Thyroid gland (tissue), 4 donors: ENCODE data around the gene MTARC2. TPM values are rescaled to one million over a fixed set of nuclear protein-coding genes. Genes with fewer than 3 reads are reported as not detected.
A peak's percentile ranks its signal among the peaks of the same experiment; 100 is the strongest.

Experiments used
- DNase-seq, 2 donors: peaks; one replicate each; pipeline ENCODE4 v3.0.0-alpha.2; 2019
- H3K27ac ChIP-seq, 3 donors: fragments of 200-600 bp; sonication (generic); 1 replicate in 2 of 3; 2 replicates in 1 of 3; pipeline ENCODE4 v1.5.1; 2016 to 2019; ENCODE audit warnings: mild to moderate bottlenecking in 1 of 3, moderate library complexity in 1 of 3
- H3K27me3 ChIP-seq: fragments of 200-600 bp; sonication (generic); one replicate; pipeline ENCODE4 v1.5.1; 2019
- H3K36me3 ChIP-seq, 2 donors: fragments of 200-600 bp; sonication (generic); one replicate each; pipeline ENCODE4 v1.5.1; 2016 to 2019
- H3K4me1 ChIP-seq, 2 donors: fragments of 200-600 bp; sonication (generic); one replicate each; pipeline ENCODE4 v1.5.1; 2017 to 2019
- H3K4me3 ChIP-seq, 3 donors: fragments of 200-600 bp; sonication (generic); replicated peaks in 1 of 3; 1 replicate in 2 of 3; 2 replicates in 1 of 3; pipeline ENCODE4 v1.5.1; 2016; ENCODE audit warnings: mild to moderate bottlenecking in 1 of 3
- H3K9me3 ChIP-seq: fragments of 200-600 bp; sonication (generic); one replicate; pipeline ENCODE4 v1.5.1; 2017
- POLR2A ChIP-seq, 2 donors: fragments of 450-650 bp; IDR thresholded peaks; one replicate each; pipeline ENCODE4 v1.6.1; 2017; ENCODE audit warnings: antibody characterized with exemption in 2 of 2, mild to moderate bottlenecking in 2 of 2, moderate library complexity in 1 of 2
- WGBS, 2 donors: methylation state at CpG; one replicate each; pipeline ENCODE4 v1.1.5; 2017; 5-methylcytosine and 5-hydroxymethylcytosine counted together
- intact Hi-C: fragments of 100-400 bp; cut with DNase I; formaldehyde crosslinking; loops from one replicate; pipeline ENCODE4 v1.15.1; 2023
- total RNA-seq, 4 donors: library from RNA; depleted of rRNA; stranded (reverse); fragments of >200 nt; gene quantifications; one replicate each; pipeline ENCODE4 v1.2.3, GENCODE V29; 2016
- TF ChIP-seq, protein P1 (sequence below), 6 experiments: fragments of 200-600 bp in 3 of 6; fragments of 450-650 bp in 3 of 6; sonication (generic) in 3 of 6; IDR thresholded peaks; one replicate each; pipeline ENCODE4 v1.5.1; 2016 to 2019; ENCODE audit warnings: antibody characterized with exemption in 6 of 6, mild to moderate bottlenecking in 2 of 6, inconsistent platforms in 1 of 6, moderate library complexity in 1 of 6

Gene MTARC2
- total RNA-seq, result 10 to 100 TPM; 69.5 to 81.3 (median 75.8) TPM

DNA sequence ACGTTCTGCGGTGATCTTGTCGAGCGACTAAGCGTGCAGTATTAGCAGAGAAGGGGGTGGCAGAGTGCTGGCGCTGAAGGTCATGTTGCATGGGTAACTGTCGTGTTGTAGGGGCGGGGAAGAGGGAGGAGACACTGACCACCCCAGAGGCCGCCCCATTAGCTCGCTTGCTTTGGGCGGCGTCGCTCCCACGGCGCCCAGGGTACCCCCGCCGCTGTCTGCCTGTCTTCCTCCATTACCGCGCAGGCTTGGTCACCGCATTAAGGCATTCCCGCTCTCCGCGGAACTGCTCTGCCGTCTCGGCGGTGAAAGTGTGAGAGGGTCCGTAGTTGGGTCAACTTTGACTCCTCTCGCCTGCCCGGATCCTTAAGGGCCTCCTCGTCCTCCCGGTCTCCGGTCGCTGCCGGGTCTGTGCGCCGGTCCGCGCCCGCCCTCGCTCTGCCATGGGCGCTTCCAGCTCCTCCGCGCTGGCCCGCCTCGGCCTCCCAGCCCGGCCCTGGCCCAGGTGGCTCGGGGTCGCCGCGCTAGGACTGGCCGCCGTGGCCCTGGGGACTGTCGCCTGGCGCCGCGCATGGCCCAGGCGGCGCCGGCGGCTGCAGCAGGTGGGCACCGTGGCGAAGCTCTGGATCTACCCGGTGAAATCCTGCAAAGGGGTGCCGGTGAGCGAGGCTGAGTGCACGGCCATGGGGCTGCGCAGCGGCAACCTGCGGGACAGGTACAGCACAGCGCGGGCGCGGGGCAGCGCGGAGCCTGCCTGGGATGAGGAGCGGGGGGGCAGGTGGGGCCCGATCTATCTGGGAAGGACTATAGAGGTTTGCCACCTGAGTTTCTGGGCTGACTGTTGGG, at the start of gene MTARC2:
TSS of gene MTARC2 (plus strand) at position 234 of the 846 bp plus-strand sequence. CDS start at position 444, 210 bp downstream.
- whole genome bisulfite sequencing, 2 donors, result 0 to 1% methylated on average over 21 to 38 of the region's 77 CpGs
- no peaks in the 10 kb centered on the region for H3K36me3 ChIP-seq
- peak within 1 kb of the TSS; percentile 67 to 77 (median 74) for H3K4me3 ChIP-seq
- peaks cover 20 to 30% of the 10 kb centered on the region in 2 donors for H3K4me1 ChIP-seq
- H3K27ac ChIP-seq, result peak within 1 kb of the TSS; percentile 84 to 93 (median 88)
- no peaks in the 10 kb centered on the region for H3K9me3 ChIP-seq
- intact Hi-C loops, result no loop called here
- TF ChIP-seq, protein P1, sequence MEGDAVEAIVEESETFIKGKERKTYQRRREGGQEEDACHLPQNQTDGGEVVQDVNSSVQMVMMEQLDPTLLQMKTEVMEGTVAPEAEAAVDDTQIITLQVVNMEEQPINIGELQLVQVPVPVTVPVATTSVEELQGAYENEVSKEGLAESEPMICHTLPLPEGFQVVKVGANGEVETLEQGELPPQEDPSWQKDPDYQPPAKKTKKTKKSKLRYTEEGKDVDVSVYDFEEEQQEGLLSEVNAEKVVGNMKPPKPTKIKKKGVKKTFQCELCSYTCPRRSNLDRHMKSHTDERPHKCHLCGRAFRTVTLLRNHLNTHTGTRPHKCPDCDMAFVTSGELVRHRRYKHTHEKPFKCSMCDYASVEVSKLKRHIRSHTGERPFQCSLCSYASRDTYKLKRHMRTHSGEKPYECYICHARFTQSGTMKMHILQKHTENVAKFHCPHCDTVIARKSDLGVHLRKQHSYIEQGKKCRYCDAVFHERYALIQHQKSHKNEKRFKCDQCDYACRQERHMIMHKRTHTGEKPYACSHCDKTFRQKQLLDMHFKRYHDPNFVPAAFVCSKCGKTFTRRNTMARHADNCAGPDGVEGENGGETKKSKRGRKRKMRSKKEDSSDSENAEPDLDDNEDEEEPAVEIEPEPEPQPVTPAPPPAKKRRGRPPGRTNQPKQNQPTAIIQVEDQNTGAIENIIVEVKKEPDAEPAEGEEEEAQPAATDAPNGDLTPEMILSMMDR (IDR thresholded peaks at IDR 0.05), result no peak
- peak; percentile 96 to 99 for TF ChIP-seq POLR2A (IDR thresholded peaks at IDR 0.05)
- no peaks in the 10 kb centered on the region for H3K27me3 ChIP-seq
- peak; percentile 95 to 96 for DNase-seq

DNA sequence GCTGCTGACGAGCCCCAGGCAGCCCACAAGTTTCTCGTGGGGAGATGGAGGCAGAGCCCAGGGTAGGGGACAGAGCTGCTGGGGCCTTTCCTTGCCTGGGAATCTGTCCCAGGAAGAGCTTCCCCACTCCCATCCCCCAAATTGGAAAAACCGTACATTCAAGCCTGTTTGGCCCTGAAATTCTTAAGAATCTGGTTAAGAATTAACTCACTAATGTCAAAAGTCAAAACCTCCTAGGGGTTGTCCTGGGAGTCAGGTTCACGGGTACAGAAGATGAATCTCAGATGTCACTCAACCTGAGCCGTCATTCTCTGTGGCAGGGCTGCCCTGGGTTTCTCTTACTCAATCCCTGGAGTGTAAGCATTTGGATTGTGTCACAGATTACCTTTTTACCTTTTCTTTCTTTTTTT, 49.5 kb upstream of the MTARC2 start:
- no peak for DNase-seq
- Histone ChIP-seq H3K4me3 (no peak overlapping the region), H3K9me3 (no peaks in the 10 kb centered on the region), H3K27me3 (no peaks in the 10 kb centered on the region), H3K27ac (no peak overlapping the region), H3K4me1 (peaks cover 5 to 10% of the 10 kb centered on the region in 2 donors), H3K36me3 (no peaks in the 10 kb centered on the region)
- 89 to 92% methylated on average over 5 of the region's 5 CpGs for WGBS, 2 donors
- TF ChIP-seq, protein P1 (IDR thresholded peaks at IDR 0.05), result no peak
- TF ChIP-seq POLR2A (IDR thresholded peaks at IDR 0.05), result no peak
- intact Hi-C loops, result no loop called here

DNA sequence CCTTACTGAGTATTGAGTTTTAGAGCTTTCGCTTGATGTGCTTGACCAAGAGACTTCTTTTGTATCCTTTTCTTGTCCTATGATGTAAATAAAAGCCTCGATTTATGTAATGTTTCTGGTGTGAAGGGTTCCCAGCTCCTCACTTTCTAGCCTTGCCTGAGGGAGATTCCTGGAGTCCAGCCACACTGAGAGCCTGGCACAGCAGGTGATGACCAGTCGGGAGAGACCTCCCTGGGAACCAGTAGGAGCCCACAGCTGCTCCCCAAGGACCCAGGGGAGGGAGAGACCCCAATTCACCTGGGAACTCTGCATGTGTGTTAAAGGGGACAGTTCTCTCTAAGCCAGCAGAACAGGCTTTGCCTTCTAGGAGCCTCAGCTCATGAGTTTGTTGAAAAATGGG, 49.1 kb upstream of the MTARC2 start:
- DNase-seq, result no peak
- TF ChIP-seq, protein P1 (IDR thresholded peaks at IDR 0.05), result no peak
- no peak for TF ChIP-seq POLR2A (IDR thresholded peaks at IDR 0.05)
- no peaks in the 10 kb centered on the region for H3K27me3 ChIP-seq
- H3K4me1 ChIP-seq, result peaks cover 5 to 10% of the 10 kb centered on the region in 2 donors
- H3K9me3 ChIP-seq, result no peaks in the 10 kb centered on the region
- 72 to 85% methylated on average over 3 of the region's 3 CpGs for WGBS, 2 donors
- no peak overlapping the region for H3K4me3 ChIP-seq
- intact Hi-C loops, result no loop called here
- no peaks in the 10 kb centered on the region for H3K36me3 ChIP-seq
- no peak overlapping the region for H3K27ac ChIP-seq

DNA sequence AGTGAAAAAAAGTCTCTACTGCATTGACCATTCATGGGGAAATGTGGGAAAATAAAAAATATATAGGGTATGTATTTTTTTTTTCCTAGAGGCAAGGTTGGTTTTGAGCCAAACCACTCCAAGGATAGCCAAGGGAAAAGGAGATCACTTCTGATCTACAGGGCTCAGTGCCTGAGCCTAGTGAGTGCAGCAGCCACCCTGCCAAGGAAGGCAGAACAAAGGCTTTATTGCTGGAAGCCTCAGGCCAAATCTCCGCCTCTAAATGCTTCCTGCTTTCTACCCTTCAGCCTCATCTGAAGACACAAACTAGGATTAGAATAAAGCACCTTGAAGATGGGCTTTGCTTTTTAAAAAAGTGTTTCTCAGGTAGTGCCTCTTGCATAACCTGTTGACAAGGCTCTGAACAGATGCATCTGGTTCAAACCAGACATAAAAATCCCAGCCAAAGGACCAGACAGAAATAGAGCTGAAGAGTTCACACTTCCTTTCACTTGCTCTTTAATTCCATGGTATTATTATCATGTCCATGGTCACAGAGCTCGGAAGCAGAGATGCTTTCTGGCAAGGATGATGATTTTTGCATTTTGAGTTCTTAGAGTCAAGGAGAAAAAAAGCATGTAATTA, 47.5 kb upstream of the MTARC2 start:
- Histone ChIP-seq H3K36me3 (no peaks in the 10 kb centered on the region), H3K4me1 (peaks cover 5 to 10% of the 10 kb centered on the region in 2 donors), H3K9me3 (no peaks in the 10 kb centered on the region), H3K27me3 (no peaks in the 10 kb centered on the region), H3K4me3 (no peak overlapping the region), H3K27ac (no peak overlapping the region)
- WGBS, 2 donors, result 28 to 32% methylated on average over 2 of the region's 2 CpGs
- peak; percentile 59 to 65 for DNase-seq
- TF ChIP-seq POLR2A (IDR thresholded peaks at IDR 0.05), result no peak
- TF ChIP-seq, protein P1 (IDR thresholded peaks at IDR 0.05), result no peak
- intact Hi-C loops, result no loop called here

DNA sequence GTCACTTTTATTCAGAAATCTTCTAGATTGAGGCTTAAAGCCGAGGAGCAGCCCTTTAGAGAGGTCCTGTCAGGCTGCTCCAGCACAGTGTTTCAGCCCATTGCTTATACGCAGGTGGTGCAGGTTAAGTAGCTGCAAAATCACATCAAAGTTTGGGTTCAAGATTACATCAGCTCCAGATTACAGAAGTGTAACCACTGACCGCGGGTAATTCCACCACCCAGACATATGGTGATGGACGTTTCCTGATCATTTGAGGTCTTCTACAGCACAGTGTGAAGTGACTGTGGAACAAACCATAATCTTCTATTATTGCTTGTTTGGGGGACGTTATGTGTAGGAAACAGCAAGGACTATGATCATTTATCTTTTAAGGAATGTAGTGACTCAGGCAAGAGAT, 46.1 kb upstream of the MTARC2 start:
- H3K27ac ChIP-seq, result no peak overlapping the region
- intact Hi-C loops, result no loop called here
- H3K9me3 ChIP-seq, result no peaks in the 10 kb centered on the region
- no peaks in the 10 kb centered on the region for H3K36me3 ChIP-seq
- H3K4me3 ChIP-seq, result no peak overlapping the region
- DNase-seq, result no peak
- 76 to 88% methylated on average over 6 of the region's 6 CpGs for WGBS, 2 donors
- H3K27me3 ChIP-seq, result no peaks in the 10 kb centered on the region
- TF ChIP-seq, protein P1 (IDR thresholded peaks at IDR 0.05), result no peak
- TF ChIP-seq POLR2A (IDR thresholded peaks at IDR 0.05), result no peak
- H3K4me1 ChIP-seq, result peaks cover 5 to 10% of the 10 kb centered on the region in 2 donors
